ENCODE results near the gene SKIDA1. TPM values are rescaled to one million over a fixed set of nuclear protein-coding genes. Genes with fewer than 3 reads are reported as not detected.

The SKIDA1 gene
- total and polyA plus RNA-seq, 2 donors from 2014 or later, result 0.71 to 2.9 TPM

- Histone ChIP-seq H3K27me3 (ENCODE audit: control insufficient read depth, insufficient read depth, low read length) (no peaks in the 10 kb centered on the region), H3K4me3 (ENCODE audit: low read length in 3 of 3) (no peak overlapping the region), H3K27ac (ENCODE audit: low read depth in 2 of 2, low read length in 2 of 2) (no peak overlapping the region), H3K9me3 (ENCODE audit: control insufficient read depth in 2 of 3, insufficient read depth in 1 of 3, low read length in 3 of 3) (no peaks in the 10 kb centered on the region), H3K36me3 (ENCODE audit: control insufficient read depth in 2 of 3, insufficient read depth in 3 of 3, low read length in 3 of 3) (no peaks in the 10 kb centered on the region), H3K4me1 (ENCODE audit: control insufficient read depth in 2 of 3, insufficient read depth in 2 of 3, low read depth in 1 of 3, low read length in 3 of 3) (peaks cover 2 to 12% (median 4%) of the 10 kb centered on the region in 3 donors), H3K9ac (ENCODE audit: low read length in 3 of 3) (no peak overlapping the region)
- DNase-seq (peak in 3 of 5 donors; percentile 30 to 39 (median 37)), FAIRE-seq (no peak)
- intact Hi-C loops (cut with DNase I), result no loop called here
- TF ChIP-seq CTCF (IDR thresholded peaks at IDR 0.05; ENCODE audit: borderline replicate concordance, extremely low read depth, insufficient read depth), result no peak
Measured at GRCh38 chr10:21502348-21502740, 23.1 kb downstream of the SKIDA1 start.

- Histone ChIP-seq H3K36me3 (ENCODE audit: control insufficient read depth in 2 of 3, insufficient read depth in 3 of 3, low read length in 3 of 3) (no peaks in the 10 kb centered on the region), H3K4me1 (ENCODE audit: control insufficient read depth in 2 of 3, insufficient read depth in 2 of 3, low read depth in 1 of 3, low read length in 3 of 3) (peaks cover 2 to 12% (median 4%) of the 10 kb centered on the region in 3 donors), H3K27ac (ENCODE audit: low read depth in 2 of 2, low read length in 2 of 2) (no peak overlapping the region), H3K9ac (ENCODE audit: low read length in 3 of 3) (no peak overlapping the region), H3K9me3 (ENCODE audit: control insufficient read depth in 2 of 3, insufficient read depth in 1 of 3, low read length in 3 of 3) (no peaks in the 10 kb centered on the region), H3K4me3 (ENCODE audit: low read length in 3 of 3) (no peak overlapping the region), H3K27me3 (ENCODE audit: control insufficient read depth, insufficient read depth, low read length) (no peaks in the 10 kb centered on the region)
- DNase-seq, result peak in 3 of 5 donors; percentile 10 to 36 (median 16)
- FAIRE-seq, result no peak
- TF ChIP-seq CTCF (IDR thresholded peaks at IDR 0.05; ENCODE audit: borderline replicate concordance, extremely low read depth, insufficient read depth), result no peak
- intact Hi-C loops (cut with DNase I), result no loop called here
Measured at GRCh38 chr10:21501731-21502347, 23.6 kb downstream of the SKIDA1 start.

GRCh38 chr10:21501091-21501490 lies 24.4 kb downstream of the SKIDA1 start:
- H3K36me3 ChIP-seq (ENCODE audit: control insufficient read depth in 2 of 3, insufficient read depth in 3 of 3, low read length in 3 of 3), result no peaks in the 10 kb centered on the region
- DNase-seq, result peak in 4 of 5 donors; percentile 54 to 77 (median 68)
- no peaks in the 10 kb centered on the region for H3K27me3 ChIP-seq (ENCODE audit: control insufficient read depth, insufficient read depth, low read length)
- peak overlapping the region in 1 of 3 donors; percentile 60 for H3K9ac ChIP-seq (ENCODE audit: low read length in 3 of 3)
- intact Hi-C loops (cut with DNase I), result no loop called here
- peak overlapping the region; percentile 47 to 63 for H3K27ac ChIP-seq (ENCODE audit: low read depth in 2 of 2, low read length in 2 of 2)
- no peaks in the 10 kb centered on the region for H3K9me3 ChIP-seq (ENCODE audit: control insufficient read depth in 2 of 3, insufficient read depth in 1 of 3, low read length in 3 of 3)
- TF ChIP-seq CTCF (IDR thresholded peaks at IDR 0.05; ENCODE audit: borderline replicate concordance, extremely low read depth, insufficient read depth), result no peak
- H3K4me3 ChIP-seq (ENCODE audit: low read length in 3 of 3), result peak overlapping the region in 1 of 3 donors; percentile 59
- H3K4me1 ChIP-seq (ENCODE audit: control insufficient read depth in 2 of 3, insufficient read depth in 2 of 3, low read depth in 1 of 3, low read length in 3 of 3), result peaks cover 4 to 12% (median 4%) of the 10 kb centered on the region in 3 donors
- FAIRE-seq, result no peak

All from kidney (tissue), 14 donors.